HG02678 (cell line): Measurements from ENCODE around the gene CRYBG2.

ENCODE experiments used
- ATAC-seq: cut with Tn5 transposase; IDR thresholded peaks from one replicate; pipeline ENCODE4 v1.9.1; 2021; ENCODE audit warnings: mild to moderate bottlenecking, moderate library complexity; ENCODE audit not compliant: unreplicated experiment

CRYBG2 gene

DNA sequence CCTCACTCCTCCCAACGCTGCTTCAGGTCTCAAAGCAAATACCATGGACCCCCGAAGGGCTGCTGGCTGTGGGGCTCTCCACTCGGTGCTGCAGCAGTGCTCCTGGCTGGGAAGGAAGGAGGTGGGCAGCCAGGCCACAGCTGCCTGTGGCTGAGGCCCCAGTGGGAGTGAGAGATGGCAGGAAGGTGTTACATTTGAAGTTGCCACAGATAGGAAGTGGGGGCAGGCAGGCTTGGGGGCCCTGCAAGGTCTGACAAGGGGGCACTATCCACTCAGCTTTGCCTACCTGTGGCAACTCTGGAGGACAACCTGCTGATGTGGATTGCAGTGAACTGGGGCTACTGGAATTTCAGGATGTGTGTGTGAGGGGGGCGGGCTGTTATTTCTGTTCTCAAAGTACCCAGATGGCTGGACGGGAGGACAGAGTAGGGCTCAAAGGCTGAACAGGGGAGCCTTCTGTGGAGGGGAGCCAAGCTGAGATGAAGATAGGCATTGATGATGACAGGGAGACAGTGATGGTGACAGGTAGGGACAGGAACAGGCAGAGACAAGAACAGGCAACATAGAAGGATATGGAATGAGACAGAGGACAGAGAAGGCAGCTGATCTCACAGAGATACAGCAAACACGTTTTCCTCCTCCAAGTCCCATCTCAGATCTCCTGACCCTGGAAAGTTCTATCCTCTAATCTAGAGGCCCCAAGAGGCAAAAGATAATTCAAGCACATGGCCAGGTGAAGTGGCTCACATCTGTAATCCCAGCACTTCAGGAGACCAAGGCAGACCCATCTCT lies 16.9 kb upstream of the CRYBG2 start:
- ATAC-seq = no peak

DNA sequence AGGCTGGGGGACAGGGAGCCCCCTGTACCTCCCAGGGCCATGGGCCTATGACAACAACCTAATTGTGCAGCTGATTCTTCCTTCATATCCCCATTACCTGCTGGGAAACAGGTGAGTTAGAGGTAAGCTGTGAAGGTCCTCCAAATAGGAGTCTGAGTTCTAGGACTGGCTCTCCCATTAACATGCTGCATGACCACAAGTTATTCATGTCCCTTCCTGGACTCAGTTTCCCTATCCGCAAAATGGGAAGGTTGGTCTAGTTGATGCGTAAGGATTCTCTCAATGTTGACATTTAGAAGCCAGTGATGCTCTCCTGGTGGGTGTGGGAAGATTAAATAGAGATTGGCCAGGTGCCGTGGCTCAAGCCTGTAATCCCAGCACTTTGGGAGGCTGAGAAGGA lies 14.6 kb upstream of the CRYBG2 start:
- no peak for ATAC-seq

DNA sequence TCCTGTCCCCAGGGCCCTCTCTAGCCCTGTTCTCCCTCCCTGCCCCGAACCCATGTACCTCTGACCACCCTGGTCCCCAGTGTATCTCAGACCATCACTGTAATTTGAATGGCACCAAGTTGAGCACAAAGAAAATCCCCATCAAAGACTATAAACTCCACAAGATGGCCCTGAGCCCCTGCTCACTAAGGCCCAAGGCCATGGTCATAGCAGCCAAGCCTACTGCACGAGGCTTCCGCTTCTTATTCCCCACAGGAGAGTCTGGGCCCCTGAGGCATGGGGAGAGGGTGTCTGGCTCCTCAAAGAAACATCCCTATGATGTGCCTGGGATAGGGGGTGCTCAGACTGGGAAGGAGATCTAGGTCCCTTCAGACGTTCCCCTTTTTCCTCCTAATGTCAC lies 14.1 kb upstream of the CRYBG2 start:
- no peak for ATAC-seq

DNA sequence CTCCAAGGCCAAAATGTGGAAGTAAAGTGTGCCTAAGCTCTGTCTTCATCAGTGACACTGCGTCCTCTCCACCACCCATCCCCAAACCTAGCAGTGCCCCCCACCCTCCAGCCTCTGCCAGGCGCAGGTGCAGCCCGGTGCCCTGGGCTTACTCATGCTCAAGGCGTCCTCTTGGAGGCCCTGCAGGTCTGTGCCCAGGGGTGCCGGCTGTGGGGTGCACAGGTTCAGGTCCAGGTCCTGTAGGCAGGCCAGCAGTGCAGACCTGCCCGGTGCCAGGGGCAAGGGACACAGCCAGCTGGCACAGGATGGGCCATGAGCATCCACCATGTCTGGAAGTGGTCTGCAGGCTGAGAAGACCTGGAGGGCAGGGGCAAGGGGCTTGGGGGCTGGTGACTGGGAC lies 13.5 kb upstream of the CRYBG2 start:
- no peak for ATAC-seq

DNA sequence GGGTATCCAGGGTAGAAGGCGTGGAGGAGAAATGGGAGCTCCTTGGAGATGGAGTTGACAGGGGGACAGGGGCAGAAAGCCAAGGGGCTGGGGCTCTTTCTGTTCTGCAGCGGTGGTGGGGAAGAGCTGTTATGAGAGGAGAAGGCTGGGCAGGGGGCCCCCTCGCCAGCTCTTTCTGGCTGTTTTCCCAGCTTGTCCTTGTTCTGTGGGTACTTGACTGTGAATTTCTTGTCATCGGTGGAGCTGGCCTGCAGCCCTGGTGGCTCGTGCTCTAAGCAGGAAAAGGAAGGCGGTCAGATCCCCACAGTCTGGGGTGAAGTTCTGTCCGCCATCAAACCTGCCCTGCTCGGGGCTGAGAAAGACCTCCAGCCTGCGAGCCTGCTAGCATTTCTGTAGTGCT lies 11.0 kb upstream of the CRYBG2 start:
- no peak for ATAC-seq

DNA sequence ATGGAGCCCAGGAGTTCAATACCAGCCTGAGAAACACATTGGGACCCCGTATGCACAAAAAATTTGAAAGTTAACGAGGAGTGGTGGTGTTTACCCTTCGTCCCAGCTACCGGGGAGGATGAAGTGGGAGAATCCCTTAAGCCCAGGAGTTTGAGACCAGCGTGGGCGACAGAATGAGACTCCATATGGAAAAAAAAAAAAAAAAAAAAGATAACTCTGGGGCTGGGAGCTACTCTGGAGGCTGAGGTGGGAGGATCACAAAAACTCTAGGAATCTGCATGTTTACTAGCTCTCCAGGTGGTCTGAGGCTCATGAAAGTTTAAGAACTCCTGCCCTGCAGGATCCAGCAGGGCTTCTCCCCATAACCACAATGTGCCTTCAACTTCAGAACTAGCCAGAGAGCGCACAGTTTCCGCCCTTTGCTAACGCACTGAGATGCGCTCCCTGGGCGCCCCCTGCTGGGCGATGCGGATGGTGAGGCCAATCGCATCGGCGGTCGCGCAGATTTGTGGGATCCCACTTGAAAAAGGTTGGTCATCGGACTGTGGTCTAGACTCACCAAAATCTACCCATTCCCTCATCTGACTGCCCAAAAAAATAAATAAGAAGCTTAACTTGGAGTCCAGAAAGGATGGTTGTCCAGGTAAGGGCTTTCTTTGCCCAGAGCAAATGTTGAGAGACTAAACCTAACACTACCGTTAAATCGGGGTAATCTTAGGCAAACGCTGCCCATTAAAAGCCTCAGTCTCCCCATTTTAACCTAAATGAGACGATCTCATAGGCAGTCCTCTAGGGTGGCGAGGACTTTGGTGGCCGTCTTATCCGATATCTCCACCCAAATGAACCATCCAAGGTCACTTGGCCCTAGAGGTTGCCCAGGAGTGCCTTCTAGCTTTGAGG lies 9.9 kb upstream of the CRYBG2 start:
- ATAC-seq = no peak

DNA sequence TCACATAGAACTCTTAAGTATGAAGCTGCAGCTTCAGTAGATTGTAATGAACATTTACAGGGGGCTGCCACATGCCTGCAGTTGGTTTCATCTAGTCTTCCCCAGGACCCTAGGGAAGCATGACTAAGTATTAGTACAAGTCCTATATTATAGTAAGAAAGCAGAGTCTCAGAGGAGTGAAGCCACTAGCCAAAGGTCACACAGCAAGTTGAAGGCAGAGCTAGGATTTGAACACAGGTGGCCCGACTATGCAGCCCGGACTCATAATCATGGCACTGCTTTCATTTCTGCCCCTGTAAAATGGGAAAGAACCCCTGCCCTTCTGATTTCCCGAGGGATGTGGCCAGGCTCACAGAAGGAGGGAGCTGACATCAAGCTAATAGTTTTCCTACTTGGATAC lies 8.4 kb upstream of the CRYBG2 start:
- ATAC-seq = no peak

DNA sequence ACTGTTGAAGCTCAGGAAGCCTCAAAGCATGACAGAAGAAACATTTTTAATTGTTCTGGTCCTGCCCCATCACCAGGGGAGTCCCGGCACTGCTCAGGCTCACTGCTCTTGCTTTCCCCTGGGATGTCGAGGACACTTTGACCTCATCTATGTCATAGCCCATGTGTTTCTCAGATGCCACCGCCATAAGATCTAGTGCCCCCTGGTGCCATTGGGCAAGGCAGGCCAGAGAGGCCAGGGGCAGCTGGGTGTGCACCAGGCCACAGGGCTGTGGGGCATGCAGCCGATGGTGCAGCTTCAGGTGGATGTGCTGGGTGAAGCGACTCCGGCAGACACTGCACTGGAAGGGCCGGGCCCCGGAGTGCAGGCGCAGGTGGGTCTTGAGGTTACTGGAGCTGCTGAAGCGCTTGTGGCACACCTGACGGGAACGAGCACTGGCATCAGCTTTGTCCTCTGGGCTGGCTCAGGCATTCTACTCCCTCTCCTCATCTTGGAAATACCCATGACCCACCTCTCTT lies 7.7 kb upstream of the CRYBG2 start:
- no peak for ATAC-seq

DNA sequence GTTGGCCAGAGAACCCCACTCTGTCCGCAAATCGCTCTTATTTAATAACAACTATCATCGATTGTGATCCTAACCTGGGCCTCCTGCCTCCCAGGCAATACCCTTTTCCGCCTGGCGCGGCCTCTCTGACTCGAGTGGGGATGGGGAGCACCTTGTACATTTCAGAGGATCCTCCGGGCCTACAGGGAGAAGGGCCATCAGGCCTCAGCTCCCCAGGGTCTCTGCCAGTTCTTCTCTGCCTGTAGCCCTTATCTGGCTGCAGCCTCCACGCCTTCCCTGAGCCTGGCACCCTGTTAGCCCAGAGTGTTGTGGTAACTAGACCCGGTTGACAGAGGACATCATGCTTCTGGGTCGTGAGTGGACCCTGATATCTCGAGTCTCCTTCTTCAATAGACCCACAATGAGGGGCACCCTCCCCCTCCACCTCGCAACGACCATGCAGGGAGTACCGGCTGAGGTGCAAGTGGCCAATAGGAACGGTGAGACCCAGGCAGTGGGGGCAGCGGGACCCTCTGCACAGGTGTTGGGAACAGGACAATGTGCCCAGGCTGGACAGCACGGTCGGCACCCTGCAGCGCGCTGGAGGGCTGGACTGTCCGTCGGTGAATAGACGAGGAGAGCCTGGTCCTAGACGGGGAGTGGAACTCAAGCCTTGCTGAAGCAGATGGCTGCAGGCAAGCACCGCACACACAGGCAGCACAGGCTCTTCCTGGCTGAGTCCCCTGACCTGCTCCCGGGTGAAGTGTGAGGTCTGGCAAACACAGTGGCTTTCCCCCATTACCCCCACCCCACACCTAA lies 7.1 kb upstream of the CRYBG2 start:
- ATAC-seq = no peak

DNA sequence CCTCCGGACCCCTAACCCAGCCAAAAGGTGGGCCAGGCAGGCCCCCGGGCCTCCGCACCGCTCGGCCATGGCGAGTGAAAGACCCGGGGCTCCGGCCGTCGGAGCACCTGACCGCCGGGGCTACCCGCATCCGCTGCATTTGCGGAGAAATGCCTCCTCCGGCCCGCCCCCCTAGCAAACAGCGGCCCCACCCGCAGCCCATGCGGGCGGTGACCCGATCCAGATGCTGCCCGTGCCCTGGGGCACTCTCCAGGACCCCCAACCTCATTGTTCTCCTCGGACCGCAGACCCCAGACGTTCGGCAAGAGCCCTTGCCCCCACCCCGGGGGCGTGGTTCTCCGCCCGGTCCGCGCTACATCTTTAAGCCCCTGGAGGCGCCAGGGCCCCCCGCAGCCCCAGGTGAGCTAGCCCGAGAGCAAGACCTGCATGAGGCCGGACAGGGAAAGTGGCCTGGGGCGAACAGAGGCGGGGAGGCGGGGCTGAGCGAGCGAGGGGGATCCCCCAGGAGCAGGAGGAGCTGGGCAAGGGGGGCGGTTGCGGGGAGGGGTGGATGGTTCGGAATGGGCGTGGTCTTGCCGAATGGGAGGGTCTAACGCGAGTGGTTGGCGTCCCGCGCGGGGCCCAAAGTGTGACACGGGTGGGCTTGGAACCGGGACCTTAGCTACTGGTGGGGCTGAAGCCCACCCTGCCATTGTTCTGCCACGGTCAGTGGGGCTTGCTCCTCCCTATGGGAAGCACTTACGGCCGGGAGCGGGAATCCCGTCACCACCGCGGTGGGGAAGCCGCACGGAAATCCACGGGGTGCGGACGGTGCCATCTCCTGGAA lies 6.3 kb upstream of the CRYBG2 start:
- no peak for ATAC-seq

DNA sequence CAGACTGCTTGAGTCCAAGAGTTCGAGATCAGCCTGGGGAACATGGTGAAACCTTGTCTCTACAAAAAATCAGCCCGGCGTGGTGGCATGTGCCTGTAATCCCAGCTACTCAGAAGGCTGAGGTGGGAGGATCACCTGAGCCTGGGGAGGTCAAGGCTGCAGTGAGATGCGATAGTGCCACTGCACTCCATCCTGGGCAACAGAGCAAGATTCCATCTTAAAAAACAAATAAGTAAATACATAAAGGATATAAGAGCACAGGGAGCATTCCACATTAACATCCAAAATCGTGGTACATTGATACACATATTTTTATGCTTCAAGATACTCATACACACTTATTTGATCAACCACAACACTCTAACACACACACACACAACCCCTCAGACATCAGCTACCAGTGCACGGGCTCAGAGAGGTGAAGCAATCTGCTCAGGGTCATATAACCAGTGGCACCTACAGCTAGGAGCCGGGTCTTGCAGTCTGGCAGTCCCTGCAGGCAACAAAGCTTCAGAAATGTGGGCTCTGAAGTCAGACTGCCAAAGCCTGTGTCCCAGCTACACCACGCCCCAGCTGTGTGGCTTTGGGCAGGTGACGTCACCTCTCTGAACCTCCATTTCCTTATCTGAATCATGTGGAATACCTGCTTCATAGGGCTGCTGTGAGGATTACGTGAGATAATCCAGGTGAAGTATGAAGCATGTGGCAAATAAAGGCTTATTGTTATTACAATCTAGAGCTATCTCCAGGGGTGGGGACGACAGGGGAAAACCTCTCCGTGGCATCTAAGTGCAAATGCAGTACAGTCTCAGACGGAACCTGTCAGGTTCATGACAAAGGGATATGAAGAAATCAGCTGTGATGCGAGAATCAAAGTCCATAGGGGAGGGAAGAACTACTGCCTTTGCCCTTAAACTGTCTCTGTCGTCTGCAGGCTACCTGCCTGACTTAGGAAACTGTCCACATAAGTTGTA lies 4.8 kb upstream of the CRYBG2 start:
- no peak for ATAC-seq

DNA sequence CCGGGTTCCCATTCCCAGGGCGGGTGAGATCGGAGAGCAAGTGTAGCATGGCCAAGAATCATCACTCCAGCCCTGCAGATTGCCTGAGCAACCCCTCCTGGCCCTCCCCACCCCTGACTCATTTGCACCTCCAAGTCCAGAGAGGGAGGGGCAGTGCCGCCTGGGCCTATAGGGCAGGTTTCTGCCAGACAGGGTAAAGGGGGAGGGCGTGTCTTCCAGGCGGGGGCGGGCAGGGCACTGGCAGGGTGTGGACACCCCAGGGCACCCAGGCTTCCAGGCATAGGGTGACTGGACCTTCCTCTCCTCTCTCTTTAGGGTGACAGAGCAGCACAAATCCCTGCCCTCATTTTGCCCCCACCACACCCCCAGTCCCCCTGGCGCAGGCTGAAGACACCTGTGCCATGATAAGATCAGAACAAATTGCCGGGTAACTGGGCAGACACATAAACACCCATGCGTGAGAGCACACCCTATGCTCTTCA lies 3.2 kb upstream of the CRYBG2 start:
- no peak for ATAC-seq

DNA sequence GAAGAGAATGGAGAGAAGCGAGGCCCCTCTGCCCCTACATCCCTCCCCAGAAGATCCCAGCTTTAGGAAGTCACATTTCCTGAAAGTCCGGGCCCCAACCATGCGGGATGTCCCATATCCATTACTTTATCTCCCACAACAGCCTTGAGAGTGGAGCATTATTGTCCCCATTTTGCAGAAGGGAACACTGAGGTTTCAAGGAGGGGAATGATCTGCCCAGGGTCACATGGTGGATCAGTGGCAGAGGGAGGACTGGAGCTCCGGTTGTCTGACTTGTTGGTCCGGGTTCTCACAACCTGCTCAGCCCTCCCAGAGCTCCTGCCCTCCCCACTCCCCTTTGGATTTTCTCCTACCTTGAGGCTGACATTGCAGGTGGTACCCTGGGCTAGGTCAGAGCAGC lies 2.2 kb upstream of the CRYBG2 start:
- ATAC-seq = no peak

DNA sequence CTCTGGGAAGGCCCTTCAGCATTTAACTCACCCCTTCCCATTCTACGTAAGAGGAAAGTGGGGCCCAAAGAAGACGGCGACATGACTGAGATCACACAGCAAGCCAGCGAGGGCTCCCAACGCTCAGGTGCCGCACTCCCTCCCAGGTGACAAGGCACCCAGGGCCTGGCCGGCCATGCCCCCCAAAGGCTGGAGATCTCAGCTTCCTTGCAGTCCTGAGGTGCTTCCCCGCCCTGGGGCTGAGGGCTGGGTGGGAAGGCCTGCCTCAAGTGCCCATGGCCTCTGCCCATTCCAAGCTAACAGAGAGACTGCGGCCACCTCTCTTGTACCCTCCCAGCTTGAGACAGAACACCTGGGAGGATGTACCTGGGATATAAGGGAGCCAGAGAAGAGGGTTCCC lies 1.0 kb upstream of the CRYBG2 start:
- ATAC-seq = no peak

DNA sequence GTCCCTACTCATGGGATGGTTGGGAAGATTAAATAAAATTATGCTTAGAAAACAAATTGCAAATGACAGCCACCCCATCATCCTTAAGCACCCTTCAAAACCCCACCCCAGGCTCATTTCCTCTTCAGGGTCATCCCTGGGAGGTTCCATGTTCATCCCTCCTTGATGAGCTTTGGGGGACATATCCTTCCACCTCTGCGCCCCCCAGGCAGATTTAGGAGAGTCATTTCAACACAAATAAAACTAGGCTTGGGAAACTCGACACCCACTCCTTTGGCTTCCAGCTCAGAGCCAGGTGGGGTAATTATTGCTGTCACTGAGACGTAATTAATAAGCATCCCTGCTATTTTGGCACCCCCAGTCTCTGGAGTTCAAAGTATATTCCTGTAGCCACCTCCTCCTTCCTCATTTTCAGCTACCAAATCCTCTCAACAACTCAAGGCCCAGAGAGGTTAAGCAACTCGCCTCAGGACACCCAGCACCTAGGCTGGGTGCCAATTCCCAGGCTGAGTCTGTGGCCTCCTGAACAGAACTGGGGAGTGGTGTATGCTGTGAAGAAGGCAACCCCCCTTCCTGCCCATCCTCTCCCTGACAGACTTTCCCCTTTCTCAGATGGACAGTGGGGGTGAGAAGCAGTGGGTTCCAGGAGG lies 595 bp downstream of the CRYBG2 start:
- no peak for ATAC-seq

DNA sequence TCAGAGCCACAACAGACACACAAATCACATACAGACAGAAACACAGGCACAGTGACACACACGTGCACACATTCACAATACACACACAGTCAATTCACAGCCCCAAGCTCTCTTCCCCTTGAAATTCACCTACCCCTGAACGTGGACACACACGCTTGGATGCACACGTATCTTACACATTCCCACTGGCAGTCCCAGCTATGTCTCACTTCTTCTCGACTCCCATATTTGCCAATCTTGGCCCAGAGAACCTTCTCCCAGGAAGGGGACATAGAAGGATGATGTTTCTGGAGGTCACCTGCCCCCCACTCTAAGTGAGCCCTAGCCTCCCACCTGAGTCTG lies 1.6 kb downstream of the CRYBG2 start:
- no peak for ATAC-seq

DNA sequence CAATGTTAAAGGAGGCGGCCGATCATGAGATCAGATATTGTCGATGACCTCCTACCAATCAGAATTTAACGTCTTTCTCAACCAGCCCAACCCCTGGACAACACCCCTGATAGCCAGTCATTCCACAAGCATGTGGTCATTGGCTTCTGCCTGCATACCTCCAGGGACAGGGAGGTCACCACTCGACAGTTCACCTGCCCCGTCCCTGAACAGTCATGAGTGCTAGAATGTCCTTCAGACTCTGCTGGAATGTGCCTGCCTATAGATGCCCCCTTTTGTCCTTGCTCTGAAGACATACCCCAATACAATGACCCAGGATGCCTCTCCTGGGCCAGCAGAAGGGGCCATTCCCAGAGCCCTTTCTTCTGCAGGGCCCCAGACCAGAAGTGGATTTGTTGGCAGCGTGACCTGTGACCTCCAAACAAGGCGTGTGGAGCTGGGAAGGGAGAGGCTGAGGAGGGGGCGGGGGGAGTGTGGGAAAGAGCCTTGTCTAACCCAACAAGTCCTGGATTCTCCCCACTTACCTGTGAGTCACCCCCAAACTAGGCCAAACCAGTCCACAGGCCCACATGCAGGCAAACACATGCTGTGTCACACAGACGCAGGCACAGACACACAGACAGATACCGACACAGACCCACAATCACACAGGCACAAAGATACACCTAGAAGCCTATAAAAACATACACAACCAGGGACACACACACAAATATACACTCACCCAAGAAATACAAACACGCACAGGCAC lies 2.2 kb downstream of the CRYBG2 start:
- ATAC-seq = no peak
